Heart left ventricle (tissue), 16 donors: ENCODE measurements around the gene UBE2I. TPM values are rescaled to one million over a fixed set of nuclear protein-coding genes. Genes with fewer than 3 reads are reported as not detected.
A peak's percentile ranks its signal among the peaks of the same experiment; 100 is the strongest.

Source experiments
- ATAC-seq, 4 donors: fragments of 200-7000 bp; cut with Tn5 transposase; one replicate each; pipeline ENCODE4 v1.9.1; 2020 to 2022; ENCODE audit warnings: moderate library complexity in 4 of 4, mild to moderate bottlenecking in 3 of 4, moderate number of reproducible peaks in 1 of 4
- DNase-seq, 5 donors: peaks; one replicate each; pipeline ENCODE4 v3.0.0-alpha.2; 2020
- H3K27ac ChIP-seq, 12 donors: fragments of 200-600 bp; sonication (generic) in 4 of 12; one replicate each; pipeline versions ENCODE4 v1.5.0 to v1.8.0; 2016 to 2022; ENCODE audit warnings: mild to moderate bottlenecking in 2 of 12
- H3K27me3 ChIP-seq, 9 donors: fragments of 200-600 bp; sonication (generic) in 2 of 9; one replicate each; pipeline versions ENCODE4 v1.5.1 to v1.8.0; 2016 to 2022; ENCODE audit warnings: mild to moderate bottlenecking in 3 of 9
- H3K36me3 ChIP-seq, 9 donors: fragments of 200-600 bp; sonication (generic) in 2 of 9; one replicate each; pipeline versions ENCODE4 v1.5.0 to v1.8.0; 2018 to 2022; ENCODE audit warnings: mild to moderate bottlenecking in 2 of 9
- H3K4me1 ChIP-seq, 12 donors: fragments of 200-600 bp; sonication (generic) in 4 of 12; one replicate each; pipeline versions ENCODE4 v1.5.0 to v1.8.0; 2016 to 2022; ENCODE audit warnings: mild to moderate bottlenecking in 3 of 12
- H3K4me3 ChIP-seq, 12 donors: fragments of 200-600 bp; sonication (generic) in 4 of 12; one replicate each; pipeline versions ENCODE4 v1.5.0 to v1.8.0; 2017 to 2022; ENCODE audit warnings: mild to moderate bottlenecking in 9 of 12, moderate library complexity in 4 of 12
- H3K9me3 ChIP-seq, 12 donors: fragments of 200-600 bp; sonication (generic) in 4 of 12; one replicate each; pipeline versions ENCODE4 v1.5.0 to v1.8.0; 2016 to 2022; ENCODE audit warnings: mild to moderate bottlenecking in 1 of 12
- POLR2A ChIP-seq, 2 donors: fragments of 450-650 bp; IDR thresholded peaks; one replicate each; pipeline ENCODE4 v1.6.1; 2017; ENCODE audit warnings: antibody characterized with exemption in 2 of 2, mild to moderate bottlenecking in 2 of 2, moderate library complexity in 2 of 2
- WGBS, 4 donors: extraction: QIAGEN DNeasy Blood & Tissue Kit in 2 of 4; methylation state at CpG; one replicate each; pipeline versions ENCODE4 v1.1.5 to v1.1.7; 2013 to 2018; 5-methylcytosine and 5-hydroxymethylcytosine counted together
- intact Hi-C, 10 donors: fragments of 100-400 bp; cut with DNase I; formaldehyde crosslinking; loops; one replicate each; pipeline versions ENCODE4 v1.11.1 to v1.14.2; 2022
- polyA plus RNA-seq, 2 donors: library from polyadenylated mRNA; stranded (reverse); fragments of 200-250 nt; gene quantifications; one replicate each; pipeline ENCODE4 v1.2.3, GENCODE V29; 2013
- total RNA-seq, 9 donors: library from RNA; depleted of rRNA in 2 of 9; stranded (reverse); fragments of >200 nt in 2 of 9; fragmentation: NEBNext Ultra II Directional in 3 of 9; extraction: Animal tissue kit (Norgen Biotek cat#: 25700) in 3 of 9; gene quantifications; one replicate each; pipeline versions ENCODE4 v1.1.0 to v1.2.4, GENCODE V29; 2016 to 2023
- TF ChIP-seq, protein P1 (sequence below), 12 donors: fragments of 200-600 bp; sonication (generic) in 4 of 12; IDR thresholded peaks; one replicate each; pipeline versions ENCODE4 v1.5.0 to v1.8.0; 2018 to 2022; ENCODE audit warnings: antibody characterized with exemption in 12 of 12, mild to moderate bottlenecking in 5 of 12
- donor health status: ischemic (EF 13 %, LVEDD 7.1; RV severe dilation, severe dysfunction).
- donor health status: healthy with polysubstance abuse.
- donor health status: DM: no; HTN: yes; CAD: no.
- donor health status: DM: no; HTN: no; CAD: no.
- donor health status: ischemic (EF 25% LVEDD 6.9; RV normal size, moderate dysfunction).
- donor health status: ischemic (EF 25% LVEDD 5.7; RV mildly dilated, moderate dysfunction).
- donor health status: healthy.
- donor health status: DM: yes; HTN: yes; CAD: no.
- donor health status: ischemic (EF 35%, LVEDD 5.7; RV mildly dilated, moderate dysfunction).
- donor health status: nonischemic (EF 11% LVEDD 7.7; RV severe dilation, severe dysfunction).
- donor health status: DM: yes; HTN: yes; CAD: no.
- donor health status: PGD.
- donor health status: ischemic (EF 29% LVEDD 5.4; RV normal size, mild dysfunction).
- donor health status: nonischemic (EF 23%, LVEDD 6.1; RV moderate dilation, normal function).

The UBE2I gene
- total and polyA plus RNA-seq, 11 donors, result 59.3 to 105 (median 82.5) TPM

DNA sequence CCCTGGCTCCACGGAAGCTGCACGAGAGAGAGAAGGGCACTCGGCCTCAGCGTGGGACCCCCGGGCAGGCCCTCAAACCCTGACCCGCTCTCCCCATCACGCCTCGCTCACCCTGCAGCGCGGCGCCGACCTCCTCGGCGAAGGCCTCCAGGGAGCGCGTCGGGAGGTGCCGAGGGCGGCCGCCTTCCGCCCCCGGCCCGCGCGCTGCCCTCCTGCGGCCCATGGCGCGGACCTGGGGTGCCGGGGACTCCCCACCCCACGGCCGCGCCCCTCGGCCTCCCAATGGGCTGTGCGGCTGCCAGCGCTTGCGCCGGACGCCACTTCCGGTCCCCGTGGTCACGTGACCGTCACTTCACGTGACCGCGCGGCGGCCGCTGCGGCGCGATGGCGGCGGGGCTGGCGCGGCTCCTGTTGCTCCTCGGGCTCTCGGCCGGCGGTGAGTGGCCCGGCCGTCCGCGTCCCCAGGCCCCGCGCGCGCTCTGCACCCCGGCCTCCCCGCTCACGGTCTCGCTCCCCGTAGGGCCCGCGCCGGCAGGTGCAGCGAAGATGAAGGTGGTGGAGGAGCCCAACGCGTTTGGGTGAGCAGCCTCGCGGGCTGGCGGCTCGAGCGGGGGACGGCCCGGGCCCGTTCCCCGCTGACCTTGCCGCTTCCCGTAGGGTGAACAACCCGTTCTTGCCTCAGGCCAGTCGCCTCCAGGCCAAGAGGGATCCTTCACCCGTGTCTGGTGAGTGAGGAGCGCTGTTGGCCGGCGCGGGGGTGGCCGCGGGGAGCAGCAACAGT, 42.3 kb downstream of the UBE2I start, which contains the start of the genes GNPTG and TSR3:
Gene GNPTG, plus strand, starts transcription at position 350 of the 781 bp plus-strand sequence. Its CDS starts 35 bp downstream, at position 385.
Gene TSR3, minus strand, starts transcription at position 297 of the 781 bp plus-strand sequence. Its CDS starts 74 bp downstream, at position 223.
- WGBS, 4 donors, result 0 to 1% (median 0%) methylated on average over 12 to 98 of the region's 98 CpGs
- TF ChIP-seq, protein P1, sequence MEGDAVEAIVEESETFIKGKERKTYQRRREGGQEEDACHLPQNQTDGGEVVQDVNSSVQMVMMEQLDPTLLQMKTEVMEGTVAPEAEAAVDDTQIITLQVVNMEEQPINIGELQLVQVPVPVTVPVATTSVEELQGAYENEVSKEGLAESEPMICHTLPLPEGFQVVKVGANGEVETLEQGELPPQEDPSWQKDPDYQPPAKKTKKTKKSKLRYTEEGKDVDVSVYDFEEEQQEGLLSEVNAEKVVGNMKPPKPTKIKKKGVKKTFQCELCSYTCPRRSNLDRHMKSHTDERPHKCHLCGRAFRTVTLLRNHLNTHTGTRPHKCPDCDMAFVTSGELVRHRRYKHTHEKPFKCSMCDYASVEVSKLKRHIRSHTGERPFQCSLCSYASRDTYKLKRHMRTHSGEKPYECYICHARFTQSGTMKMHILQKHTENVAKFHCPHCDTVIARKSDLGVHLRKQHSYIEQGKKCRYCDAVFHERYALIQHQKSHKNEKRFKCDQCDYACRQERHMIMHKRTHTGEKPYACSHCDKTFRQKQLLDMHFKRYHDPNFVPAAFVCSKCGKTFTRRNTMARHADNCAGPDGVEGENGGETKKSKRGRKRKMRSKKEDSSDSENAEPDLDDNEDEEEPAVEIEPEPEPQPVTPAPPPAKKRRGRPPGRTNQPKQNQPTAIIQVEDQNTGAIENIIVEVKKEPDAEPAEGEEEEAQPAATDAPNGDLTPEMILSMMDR (IDR thresholded peaks at IDR 0.05), result no peak
- peak in 1 of 2 donors; percentile 84 for TF ChIP-seq POLR2A (IDR thresholded peaks at IDR 0.05)
- ATAC-seq (peak in 3 of 4 donors; percentile 81 to 86 (median 82)), DNase-seq (peak; percentile 88 to 95 (median 90))
- intact Hi-C loops, result loop anchor here in 3 of 10 donors (2.0 to 5.0 kb wide), 2 partner anchors 41 to 44 kb away; partner anchors contain the start of gene UBE2I (in 1 of the 3)
- peak within 1 kb of the TSS; percentile 64 to 100 (median 94) for H3K4me3 ChIP-seq
- H3K27ac ChIP-seq, result peak within 1 kb of the TSS; percentile 22 to 87 (median 74)
- H3K27me3 ChIP-seq, result no peaks in the 10 kb centered on the region
- peaks cover 0 to 45% (median 20%) of the 10 kb centered on the region in 12 donors for H3K4me1 ChIP-seq
- peaks cover 0 to 32% (median 25%) of the 10 kb centered on the region in 9 donors for H3K36me3 ChIP-seq
- no peaks in the 10 kb centered on the region for H3K9me3 ChIP-seq

- TF ChIP-seq, protein P1 (IDR thresholded peaks at IDR 0.05), result no peak
- TF ChIP-seq POLR2A (IDR thresholded peaks at IDR 0.05), result no peak
- Histone ChIP-seq H3K36me3 (peaks cover 0 to 18% (median 10%) of the 10 kb centered on the region in 9 donors), H3K9me3 (no peaks in the 10 kb centered on the region), H3K27ac (no peak overlapping the region), H3K4me3 (no peak overlapping the region), H3K4me1 (peaks cover 0 to 51% (median 20%) of the 10 kb centered on the region in 12 donors), H3K27me3 (no peaks in the 10 kb centered on the region)
- intact Hi-C loops, result loop anchor here in 1 of 10 donors (5.0 kb wide), 1 partner anchor 48 kb away; the partner anchor contains the start of gene UBE2I
- ATAC-seq (no peak), DNase-seq (no peak)
- 88 to 91% (median 89%) methylated on average over 46 to 49 of the region's 49 CpGs for WGBS, 4 donors
Observed at GRCh38 chr16:1354815-1355540, 45.5 kb downstream of the UBE2I start.

- Histone ChIP-seq H3K4me1 (peaks cover 0 to 49% (median 19%) of the 10 kb centered on the region in 12 donors), H3K36me3 (peaks cover 0 to 20% (median 11%) of the 10 kb centered on the region in 9 donors), H3K27ac (no peak overlapping the region), H3K27me3 (no peaks in the 10 kb centered on the region), H3K4me3 (no peak overlapping the region), H3K9me3 (no peaks in the 10 kb centered on the region)
- DNase-seq (no peak), ATAC-seq (no peak)
- no peak for TF ChIP-seq POLR2A (IDR thresholded peaks at IDR 0.05)
- TF ChIP-seq, protein P1 (IDR thresholded peaks at IDR 0.05), result no peak
- 83 to 90% (median 85%) methylated on average over 15 of the region's 15 CpGs for WGBS, 4 donors
- intact Hi-C loops, result no loop called here
Observed at GRCh38 chr16:1355591-1355990, 46.2 kb downstream of the UBE2I start.
